ENCODE results near the gene IQCF5.
"Not testable (repeated sequence)": the region's sequence is repeated elsewhere in the genome, so short reads cannot be mapped to it uniquely, and the experiment has no call there.

The IQCF5 gene

DNA sequence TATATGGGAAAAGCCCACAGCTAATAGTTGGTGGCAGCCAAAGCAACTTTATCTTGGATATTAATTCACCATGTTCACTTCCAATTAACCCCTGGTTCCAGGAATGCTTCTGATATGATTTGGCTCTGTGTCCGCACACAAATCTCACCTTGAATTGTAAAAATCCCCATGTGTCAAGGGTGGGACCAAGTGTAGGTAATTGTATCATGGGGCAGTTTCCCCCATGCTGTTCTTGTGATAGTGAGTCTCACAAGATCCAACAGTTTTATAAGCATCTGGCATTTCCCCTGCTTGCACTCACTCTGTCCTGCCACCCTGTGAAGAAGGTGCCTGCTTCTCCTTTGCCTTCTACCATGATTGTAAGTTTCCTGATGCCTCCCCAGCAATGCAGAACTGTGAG lies 6.5 kb downstream of the IQCF5 start:
- DNase-seq (ENCODE audit: low spot score), result not testable (repeated sequence)

DNA sequence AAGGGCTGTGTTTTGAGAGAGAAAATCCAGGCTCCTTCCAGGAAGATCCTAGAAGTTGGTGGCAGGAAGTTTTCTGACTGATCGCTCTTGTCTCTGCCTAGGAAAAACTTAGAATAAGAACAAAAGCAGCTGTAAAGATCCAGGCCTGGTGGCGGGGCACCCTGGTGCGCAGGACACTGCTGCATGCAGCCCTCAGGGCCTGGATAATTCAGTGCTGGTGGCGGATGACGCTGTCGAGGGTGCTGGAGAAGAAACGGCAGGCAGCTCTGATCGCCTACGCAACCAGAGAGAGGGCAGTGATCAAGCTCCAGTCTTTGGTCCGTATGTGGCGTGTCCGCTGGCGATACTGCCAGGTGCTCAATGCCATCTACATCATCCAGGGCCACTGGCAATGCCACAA lies 12.5 kb downstream of the IQCF5 start:
- no peak for DNase-seq (ENCODE audit: low spot score)

DNA sequence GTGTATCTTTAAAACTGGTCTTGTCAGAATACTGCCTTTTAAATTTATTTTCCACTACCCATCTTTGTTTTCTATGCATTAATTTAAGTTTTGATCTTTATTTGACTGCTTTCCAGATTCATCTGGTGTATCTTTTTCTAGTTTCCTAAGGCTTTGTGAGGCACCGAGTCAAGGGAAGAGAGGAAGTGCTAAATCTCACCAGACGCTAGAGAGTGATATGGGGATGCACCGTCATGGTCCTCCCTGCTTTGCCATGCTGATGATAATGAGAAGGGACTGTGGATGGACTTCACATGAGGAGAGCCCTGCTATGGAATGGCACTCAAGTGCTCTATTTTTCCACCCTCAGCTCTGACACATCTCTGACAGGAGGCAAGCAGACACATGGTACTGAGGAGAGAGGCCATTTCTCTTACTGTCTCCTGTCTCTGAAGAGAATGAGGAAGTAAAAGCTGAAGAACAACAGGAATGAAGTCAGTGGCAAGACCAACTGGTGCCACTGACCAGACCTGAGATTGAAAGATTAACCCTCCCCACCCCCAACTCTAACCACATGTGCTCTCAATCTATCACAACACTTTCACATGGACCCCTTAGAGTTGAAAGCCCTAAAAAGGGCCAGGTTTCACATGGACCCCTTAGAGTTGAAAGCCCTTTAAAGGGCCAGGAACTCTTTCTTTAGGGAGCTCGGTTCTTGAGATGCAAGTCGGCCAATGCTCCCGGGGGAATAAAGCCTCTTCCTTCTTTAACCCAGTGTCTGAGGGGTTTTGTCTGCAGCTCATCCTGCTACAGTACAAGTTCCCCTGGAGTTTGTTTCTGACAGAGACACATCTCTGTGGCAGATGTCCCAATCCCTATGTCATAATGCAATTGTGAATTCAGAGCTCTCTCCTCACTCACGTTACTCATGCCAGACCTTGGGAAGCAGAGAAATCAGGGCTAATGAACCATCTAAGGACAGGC lies 14.4 kb downstream of the IQCF5 start, which contains the start of gene IQCF2:
Gene IQCF2, plus strand, starts transcription at position 913 of the 963 bp plus-strand sequence. CDS start 52 bp downstream, outside the sequence.
- no peak for DNase-seq (ENCODE audit: low spot score)

DNA sequence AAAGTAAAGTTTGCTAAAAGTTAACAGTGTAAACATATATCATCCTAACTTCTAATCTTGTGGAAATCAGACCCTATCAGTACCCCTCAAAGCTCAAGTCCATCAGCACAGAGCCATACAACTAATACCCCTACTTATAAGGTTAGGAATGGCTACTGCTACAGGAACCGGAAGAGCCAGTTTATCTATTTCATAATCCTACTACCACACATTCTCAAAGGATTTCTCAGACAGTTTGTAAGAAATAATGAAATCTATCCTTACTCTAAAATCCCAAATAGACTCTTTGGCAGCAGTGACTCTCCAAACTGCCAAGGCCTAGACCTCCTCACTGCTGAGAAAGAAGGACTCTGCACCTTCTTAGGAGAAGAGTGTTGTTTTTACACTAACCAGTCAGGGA lies 20.0 kb downstream of the IQCF5 start:
- not testable (repeated sequence) for DNase-seq (ENCODE audit: low spot score)

DNA sequence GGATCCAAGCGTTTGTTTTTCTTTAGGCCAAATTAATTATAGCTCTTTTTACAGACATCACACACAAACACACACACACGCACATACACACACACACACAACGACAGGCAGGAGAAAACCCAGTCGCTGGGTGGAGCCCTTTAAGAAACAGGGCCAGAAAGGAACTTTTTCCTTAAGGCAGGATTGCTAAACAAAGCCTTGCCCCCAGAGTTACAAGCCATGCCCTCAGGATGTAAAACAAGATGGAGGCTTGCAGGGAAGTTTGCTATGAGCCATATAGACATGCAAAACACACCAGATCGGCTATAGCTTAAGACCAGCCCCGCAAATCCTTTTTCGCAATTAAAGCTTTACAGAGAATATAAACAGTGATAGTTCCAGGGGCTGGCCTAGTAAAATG lies 30.3 kb downstream of the IQCF5 start:
- no peak for DNase-seq (ENCODE audit: low spot score)

DNA sequence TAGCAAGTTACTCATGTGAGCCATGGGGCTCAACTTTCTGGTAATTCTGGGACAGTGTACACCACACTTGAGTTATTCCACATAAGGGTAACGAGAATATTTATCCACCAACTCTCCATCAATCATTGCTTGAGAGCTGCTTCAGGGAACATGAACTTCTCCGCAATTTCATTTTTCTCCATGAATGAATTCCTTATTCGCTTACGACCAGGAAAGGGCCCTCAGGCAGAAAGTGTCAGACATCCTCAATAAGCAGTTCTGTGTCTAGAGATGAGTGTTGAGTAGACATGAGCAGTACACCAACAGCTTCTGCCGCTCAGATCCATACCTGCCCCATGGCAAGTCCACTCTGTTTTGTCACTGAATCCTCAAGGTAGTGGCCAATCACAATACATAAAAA lies 38.8 kb downstream of the IQCF5 start:
- no peak for DNase-seq (ENCODE audit: low spot score)

DNA sequence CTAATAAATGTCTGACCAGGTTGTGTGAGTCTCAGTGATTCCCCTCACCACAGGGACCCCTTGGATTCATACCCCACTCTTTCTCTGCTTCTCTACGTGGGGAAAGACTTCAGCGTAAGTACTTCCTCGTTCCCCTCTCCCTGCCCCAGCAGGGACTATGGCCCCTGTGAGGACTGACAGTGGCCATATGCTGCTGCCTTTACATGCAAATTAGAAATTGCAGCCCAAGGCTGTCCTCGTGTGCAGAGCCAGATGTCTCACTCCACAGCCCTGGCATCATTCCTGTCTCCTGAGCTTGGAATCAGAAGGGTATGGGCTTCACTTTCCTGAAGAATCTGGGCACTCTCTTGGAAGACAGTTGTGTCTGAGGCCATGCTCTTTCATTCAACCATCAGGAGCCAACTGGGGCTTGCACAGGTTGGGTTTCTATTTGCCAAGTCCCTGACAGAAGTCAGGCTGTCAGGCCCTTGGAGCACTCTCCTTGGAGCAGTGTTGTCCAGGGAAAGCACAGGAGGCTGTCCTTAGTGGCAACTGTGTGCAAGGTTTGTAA lies 44.5 kb downstream of the IQCF5 start:
- DNase-seq (ENCODE audit: low spot score), result no peak

DNA sequence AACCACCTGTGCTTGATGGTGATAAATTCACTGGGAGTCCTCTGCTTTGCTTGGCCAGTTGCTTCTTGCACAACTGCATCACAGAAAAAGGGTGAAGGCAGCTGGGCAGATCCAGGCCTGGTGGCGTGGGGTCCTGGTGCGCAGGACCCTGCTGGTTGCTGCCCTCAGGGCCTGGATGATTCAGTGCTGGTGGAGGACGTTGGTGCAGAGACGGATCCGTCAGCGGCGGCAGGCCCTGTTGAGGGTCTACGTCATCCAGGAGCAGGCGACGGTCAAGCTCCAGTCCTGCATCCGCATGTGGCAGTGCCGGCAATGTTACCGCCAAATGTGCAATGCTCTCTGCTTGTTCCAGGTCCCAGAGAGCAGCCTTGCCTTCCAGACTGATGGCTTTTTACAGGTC lies 45.1 kb downstream of the IQCF5 start:
- no peak for DNase-seq (ENCODE audit: low spot score)

DNA sequence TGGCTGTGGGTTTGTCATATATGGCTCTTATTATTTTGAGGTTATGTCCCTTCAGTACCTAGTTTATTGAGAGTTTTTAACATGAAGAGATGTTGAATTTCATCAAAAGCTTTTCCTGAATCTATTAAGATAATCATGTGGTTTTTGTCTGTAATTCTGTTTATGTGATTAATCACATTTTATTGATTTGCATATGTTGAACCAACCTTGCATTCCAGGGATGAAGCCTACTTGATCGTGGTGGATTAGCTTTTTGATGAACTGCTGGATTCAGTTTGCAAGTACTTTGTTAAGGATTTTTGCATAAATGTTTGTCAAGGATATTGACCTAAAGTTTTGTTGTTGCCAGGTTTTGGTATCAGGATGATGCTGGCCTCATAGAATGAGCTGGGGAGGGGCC lies 47.1 kb downstream of the IQCF5 start:
- no peak for DNase-seq (ENCODE audit: low spot score)

Data from CD4-positive, alpha-beta T cell treated with Interleukin-2 at 100 ng/mL for 4 hours (primary cell).